KBM-7 (cell line): ENCODE data around the gene ETFBKMT.
A peak's percentile ranks its signal among the peaks of the same experiment; 100 is the strongest.
"Not testable (repeated sequence)": the region's sequence is repeated elsewhere in the genome, so short reads cannot be mapped to it uniquely, and the experiment has no call there.

Source experiments
- DNase-seq: peaks from one replicate; pipeline ENCODE4 v3.0.0-alpha.2; 2015
- in situ Hi-C: fragments of 300-500 bp; cut with MboI; formaldehyde crosslinking; loops from 2 replicates; pipeline ENCODE4 v1.14.3; 2020; ENCODE audit warnings: low sequenced_read_pairs, low pct_unique_long_range_greater_than_20kb, mixed read lengths

ETFBKMT gene

GRCh38 chr12:31650918-31651317, 8.6 kb upstream of the ETFBKMT start:
- in situ Hi-C loops, result loop anchor here (25.0 kb wide), 1 partner anchor 636 kb away; no protein-coding TSS in a partner anchor
- no peak for DNase-seq

DNA sequence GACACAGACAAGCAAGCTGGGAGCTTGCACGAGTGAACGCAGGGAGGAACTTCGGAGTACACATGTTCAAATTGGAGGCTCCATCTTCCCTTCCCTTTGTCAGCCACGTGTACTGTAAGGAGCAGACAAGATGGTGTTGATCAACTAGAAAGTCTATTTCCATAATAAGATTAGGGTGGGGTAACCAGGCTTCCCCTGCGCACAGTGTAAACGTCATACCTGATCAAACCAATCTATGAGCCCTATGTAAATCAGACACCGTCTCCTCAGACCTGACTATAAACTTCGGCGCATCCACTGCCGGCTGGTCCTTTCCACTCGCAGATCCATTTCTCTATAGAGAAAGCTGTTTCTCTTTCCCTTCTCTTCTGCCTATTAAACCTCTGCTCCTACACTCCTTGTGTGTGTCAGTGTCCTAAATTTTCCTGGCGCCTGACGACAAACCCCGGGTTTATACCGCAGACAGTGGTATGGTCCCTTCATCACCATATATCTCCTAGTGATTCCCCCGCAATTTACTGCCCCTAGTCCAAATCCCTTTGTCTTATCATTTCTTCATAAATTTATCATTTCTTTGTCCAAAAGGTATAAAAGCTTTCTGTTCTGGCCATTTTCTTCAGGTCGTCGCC, 7.5 kb upstream of the ETFBKMT start:
- in situ Hi-C loops, result loop anchor here (25.0 kb wide), 1 partner anchor 635 kb away; no protein-coding TSS in a partner anchor
- DNase-seq, result no peak

DNA sequence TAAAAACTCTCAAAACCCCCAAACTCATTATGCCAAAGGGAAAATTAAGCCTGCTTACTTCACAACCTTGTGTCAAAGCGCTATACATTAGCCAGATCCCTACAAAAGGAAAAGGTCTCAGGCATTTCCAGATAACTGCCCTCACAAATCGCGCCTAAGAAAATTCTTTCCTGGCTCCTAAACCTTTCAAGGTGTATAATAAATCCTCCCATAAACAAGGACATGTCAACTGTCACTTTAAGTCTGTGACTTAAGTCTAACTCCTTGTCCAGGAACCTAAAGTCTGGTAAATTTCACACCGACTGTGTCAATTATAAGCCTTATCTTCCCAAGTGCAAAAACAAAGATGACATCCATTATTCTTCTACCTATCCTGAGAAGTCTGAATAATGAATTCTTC, 4.3 kb upstream of the ETFBKMT start:
- no peak for DNase-seq
- in situ Hi-C loops, result loop anchor here (25.0 kb wide), 1 partner anchor 632 kb away; no protein-coding TSS in a partner anchor

- in situ Hi-C loops, result loop anchor here (25.0 kb wide), 1 partner anchor 632 kb away; no protein-coding TSS in a partner anchor
- DNase-seq, result no peak
These were observed 3.7 kb upstream of the ETFBKMT start for GRCh38 chr12:31655792-31656191.

GRCh38 chr12:31658471-31659086, 909 bp upstream of the ETFBKMT start:
- in situ Hi-C loops, result loop anchor here (25.0 kb wide), 1 partner anchor 629 kb away; no protein-coding TSS in a partner anchor
- DNase-seq, result no peak

DNA sequence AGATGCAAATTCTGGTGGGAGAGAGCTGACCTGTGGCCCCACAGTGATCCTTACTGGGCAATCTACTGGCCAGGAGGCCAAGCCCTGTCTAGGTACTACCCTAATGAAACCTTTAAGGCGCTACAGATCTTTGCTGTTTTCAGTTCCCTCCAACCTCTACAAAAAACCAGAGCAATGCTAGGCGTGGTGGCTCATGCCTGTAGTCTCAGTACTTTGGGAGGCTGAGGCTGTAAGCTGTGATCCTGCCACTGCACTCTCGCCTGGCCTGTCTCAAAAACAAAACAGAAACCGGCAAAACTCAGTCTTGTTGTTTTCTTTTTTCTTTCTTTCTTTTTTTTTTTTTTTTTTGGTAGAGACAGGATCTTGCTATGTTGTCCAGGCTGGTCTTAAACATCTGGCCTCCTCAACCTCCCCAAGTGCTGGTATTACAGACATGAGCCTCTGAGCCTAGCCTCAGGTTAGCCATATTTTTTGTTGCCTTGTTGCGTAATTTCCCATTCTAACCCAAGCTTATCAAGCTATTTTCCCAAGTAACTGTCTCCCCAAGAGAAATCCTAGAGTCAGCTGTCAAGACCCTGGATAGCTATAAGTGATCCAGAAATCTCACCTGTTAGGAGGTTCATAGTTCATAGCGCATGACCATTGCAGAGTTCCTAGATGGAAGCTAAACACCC, 2.8 kb downstream of the ETFBKMT start:
- no peak for DNase-seq
- in situ Hi-C loops, result loop anchor here (25.0 kb wide), 1 partner anchor 625 kb away; no protein-coding TSS in a partner anchor

GRCh38 chr12:31663576-31663975, 4.1 kb downstream of the ETFBKMT start:
- in situ Hi-C loops, result loop anchor here (25.0 kb wide), 1 partner anchor 624 kb away; no protein-coding TSS in a partner anchor
- DNase-seq, result no peak

GRCh38 chr12:31664038-31664437, 4.5 kb downstream of the ETFBKMT start:
- in situ Hi-C loops, result loop anchor here (25.0 kb wide), 1 partner anchor 623 kb away; no protein-coding TSS in a partner anchor
- DNase-seq, result no peak

- in situ Hi-C loops, result loop anchor here (25.0 kb wide), 1 partner anchor 618 kb away; no protein-coding TSS in a partner anchor
- DNase-seq, result no peak
These were observed 9.5 kb downstream of the ETFBKMT start for GRCh38 chr12:31669020-31669419.

DNA sequence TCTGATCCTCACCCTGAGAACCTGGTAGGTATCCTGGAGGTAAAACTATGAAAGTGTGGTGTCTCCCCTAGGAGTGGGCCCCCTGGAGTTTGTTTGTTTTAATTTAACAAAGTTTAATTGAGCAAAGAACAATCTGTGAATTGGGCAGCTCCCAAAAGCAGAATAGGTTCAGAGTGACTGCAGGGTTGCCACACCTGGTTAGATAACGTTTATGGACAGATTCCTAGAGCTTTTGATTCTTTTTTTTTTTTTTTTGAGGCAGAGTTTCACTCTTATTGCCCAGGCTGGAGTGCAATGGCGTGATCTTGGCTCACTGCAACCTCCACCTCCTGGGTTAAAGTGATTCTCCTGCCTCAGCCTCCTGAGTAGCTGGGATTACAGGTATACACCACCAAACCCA, 10.1 kb downstream of the ETFBKMT start:
- DNase-seq, result not testable (repeated sequence)
- in situ Hi-C loops, result loop anchor here (25.0 kb wide), 1 partner anchor 618 kb away; no protein-coding TSS in a partner anchor

DNA sequence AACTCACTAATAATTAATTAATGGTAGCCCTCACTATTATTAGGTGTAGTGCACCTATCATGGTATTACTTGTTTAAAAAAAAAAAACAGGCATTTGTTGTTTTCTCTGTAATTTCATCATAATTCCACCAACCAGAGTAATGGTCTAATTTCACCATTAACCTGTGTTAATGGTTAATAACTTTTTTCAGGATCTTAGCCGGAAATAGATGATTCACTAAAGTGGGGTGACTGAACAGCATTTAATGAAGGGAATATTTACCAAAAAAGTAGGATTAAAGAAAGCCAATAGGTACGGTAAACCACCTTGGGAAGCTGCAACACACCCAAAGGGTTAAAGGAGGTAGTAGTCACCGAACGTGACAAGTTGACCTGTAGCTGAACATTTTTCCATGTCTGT, 13.0 kb downstream of the ETFBKMT start:
- no peak for DNase-seq
- in situ Hi-C loops, result loop anchor here (25.0 kb wide), 1 partner anchor 615 kb away; no protein-coding TSS in a partner anchor

- in situ Hi-C loops, result loop anchor here (25.0 kb wide), 1 partner anchor 205 kb away; no protein-coding TSS in a partner anchor
- DNase-seq, result peak; percentile 92
These were observed 22.9 kb downstream of the ETFBKMT start for GRCh38 chr12:31682136-31682962.

DNA sequence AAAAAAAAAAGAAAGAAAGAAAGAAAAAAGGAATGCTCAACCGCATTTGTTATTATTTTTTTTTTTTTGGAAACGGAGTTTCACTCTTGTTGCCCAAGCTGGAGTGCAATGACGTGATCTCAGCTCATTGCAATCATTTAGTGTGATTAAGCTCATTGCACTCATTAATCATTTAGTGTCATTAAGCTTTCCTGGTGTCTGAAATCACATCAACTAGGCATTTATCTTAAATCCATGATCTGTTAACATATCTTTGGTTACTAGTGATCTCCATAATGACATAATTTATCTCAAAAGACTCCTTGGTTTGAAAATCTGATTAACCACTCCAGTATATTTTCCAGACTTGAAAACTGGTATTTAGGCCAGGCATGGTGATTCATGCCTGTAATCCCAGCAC, 26.3 kb downstream of the ETFBKMT start:
- DNase-seq, result no peak
- in situ Hi-C loops, result loop anchor here (25.0 kb wide), 1 partner anchor 202 kb away; no protein-coding TSS in a partner anchor

DNA sequence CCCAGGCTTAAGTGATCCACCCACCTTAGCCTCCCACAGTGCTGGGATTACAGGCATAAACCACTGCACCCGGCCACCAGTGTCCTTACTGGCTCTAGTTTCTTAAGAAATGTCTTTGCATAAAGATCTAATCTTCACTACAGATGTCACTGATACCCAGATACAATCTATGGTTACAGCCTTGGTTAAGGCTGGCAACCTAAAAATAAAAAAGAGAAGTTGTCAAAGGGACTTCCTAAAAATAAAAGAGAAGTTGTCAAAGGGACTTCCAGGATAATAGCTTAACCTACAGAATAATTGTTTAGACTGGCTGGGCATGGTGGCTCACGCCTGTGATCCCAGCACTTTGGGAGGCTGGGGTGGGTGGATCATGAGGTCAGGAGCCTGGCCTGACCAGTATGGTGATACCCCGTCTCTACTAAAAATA, 27.6 kb downstream of the ETFBKMT start:
- peak; percentile 98 for DNase-seq
- in situ Hi-C loops, result loop anchor here (25.0 kb wide), 1 partner anchor 200 kb away; no protein-coding TSS in a partner anchor

DNA sequence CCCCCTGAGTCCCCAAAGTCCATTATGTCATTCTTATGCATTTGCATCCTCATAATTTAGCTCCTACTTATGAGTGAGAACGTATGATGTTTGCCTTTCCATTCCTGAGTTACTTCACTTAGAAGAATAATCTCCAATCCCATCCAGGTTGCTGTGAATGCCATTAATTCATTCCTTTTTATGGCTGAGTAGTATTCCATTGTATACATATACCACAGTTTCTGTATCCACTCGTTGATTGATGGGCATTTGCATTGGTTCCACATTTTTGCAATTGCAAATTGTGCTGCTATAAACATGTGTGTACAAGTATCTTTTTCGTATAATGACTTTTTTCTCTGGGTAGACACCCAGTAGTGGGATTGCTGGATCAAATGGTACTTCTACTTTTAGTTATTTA, 30.4 kb downstream of the ETFBKMT start:
- in situ Hi-C loops, result loop anchor here (25.0 kb wide), 1 partner anchor 197 kb away; no protein-coding TSS in a partner anchor
- DNase-seq, result not testable (repeated sequence)

DNA sequence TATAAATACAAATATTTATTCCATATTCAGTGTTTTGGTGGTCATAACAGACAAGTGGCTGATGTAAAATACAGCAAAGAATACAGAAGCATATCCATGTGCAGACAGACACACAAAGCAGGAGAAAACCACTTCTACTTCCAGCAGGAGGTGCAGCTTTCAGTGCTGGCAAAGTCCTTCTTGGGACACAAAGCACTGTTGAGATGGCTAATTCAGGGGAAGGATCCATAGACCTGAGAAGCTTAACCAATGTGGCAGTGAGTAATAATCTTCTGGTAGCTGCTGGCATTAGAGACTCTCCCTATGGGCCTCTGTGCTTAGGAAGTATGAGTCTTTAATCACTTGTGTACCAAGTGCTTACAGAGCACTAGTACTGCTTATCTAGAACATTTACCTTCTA, 42.6 kb downstream of the ETFBKMT start:
- in situ Hi-C loops, result no loop called here
- DNase-seq, result peak; percentile 19

- in situ Hi-C loops, result no loop called here
These were observed 46.1 kb downstream of the ETFBKMT start for GRCh38 chr12:31705621-31706020.

GRCh38 chr12:31708118-31708517, 48.6 kb downstream of the ETFBKMT start:
- in situ Hi-C loops, DNase-seq: not testable (repeated sequence)

More at GRCh38 chr12:31705621-31706020, 46.1 kb downstream of the ETFBKMT start:
- DNase-seq, result no peak
